ENCODE measurements around the gene CFDP1.

DNA sequence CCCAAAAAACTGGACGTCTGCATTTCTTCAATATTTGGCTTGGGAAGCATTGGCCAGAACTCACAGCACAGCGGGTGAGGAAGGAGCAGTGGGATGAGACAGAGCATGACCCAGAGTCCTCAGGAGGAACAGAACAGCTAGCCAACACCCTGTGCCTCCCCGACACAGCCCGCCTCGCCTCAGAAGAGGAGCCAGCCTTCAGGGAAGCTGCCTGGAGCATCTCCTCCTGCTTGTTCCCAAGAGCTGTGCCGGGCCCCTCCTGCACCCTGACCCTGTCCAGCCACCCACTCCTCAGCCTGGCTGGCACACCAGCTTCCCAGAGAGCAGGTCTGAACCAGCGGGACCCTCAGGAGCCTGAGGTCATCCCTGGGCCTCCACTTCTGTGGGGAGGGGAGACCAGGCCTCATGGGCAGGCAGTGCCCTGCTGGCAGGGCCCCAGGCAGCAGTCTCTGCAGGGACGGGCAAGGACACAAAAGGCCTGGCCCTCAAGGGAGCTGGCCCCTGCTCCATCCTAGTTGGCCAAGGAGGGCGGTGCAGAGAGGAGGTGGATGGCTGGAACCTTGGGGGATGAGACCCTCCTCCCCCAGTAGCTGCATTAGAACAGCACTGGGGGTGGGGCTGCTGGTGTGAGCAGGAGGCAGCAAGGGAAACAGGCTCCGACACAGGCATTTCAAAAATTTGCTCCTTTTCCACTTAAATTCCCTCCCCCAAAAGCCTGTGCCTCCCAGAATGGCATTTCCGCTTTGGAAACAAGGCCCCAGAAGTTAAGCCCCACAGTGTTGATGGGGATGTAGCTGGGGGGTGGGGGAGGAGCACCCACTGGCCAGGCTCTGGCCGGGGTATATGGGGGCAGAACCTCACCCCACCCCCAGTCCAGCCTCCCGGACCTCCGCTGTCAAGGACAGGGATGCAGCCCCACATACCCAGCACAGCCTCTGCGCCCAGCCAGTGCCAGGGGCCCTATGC lies 180.1 kb downstream of the CFDP1 start:
- TF ChIP-seq, protein P1, sequence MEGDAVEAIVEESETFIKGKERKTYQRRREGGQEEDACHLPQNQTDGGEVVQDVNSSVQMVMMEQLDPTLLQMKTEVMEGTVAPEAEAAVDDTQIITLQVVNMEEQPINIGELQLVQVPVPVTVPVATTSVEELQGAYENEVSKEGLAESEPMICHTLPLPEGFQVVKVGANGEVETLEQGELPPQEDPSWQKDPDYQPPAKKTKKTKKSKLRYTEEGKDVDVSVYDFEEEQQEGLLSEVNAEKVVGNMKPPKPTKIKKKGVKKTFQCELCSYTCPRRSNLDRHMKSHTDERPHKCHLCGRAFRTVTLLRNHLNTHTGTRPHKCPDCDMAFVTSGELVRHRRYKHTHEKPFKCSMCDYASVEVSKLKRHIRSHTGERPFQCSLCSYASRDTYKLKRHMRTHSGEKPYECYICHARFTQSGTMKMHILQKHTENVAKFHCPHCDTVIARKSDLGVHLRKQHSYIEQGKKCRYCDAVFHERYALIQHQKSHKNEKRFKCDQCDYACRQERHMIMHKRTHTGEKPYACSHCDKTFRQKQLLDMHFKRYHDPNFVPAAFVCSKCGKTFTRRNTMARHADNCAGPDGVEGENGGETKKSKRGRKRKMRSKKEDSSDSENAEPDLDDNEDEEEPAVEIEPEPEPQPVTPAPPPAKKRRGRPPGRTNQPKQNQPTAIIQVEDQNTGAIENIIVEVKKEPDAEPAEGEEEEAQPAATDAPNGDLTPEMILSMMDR (IDR thresholded peaks at IDR 0.05), result no peak
- TF ChIP-seq POLR2AphosphoS5 (IDR thresholded peaks at IDR 0.05) (no peak), EP300 (IDR thresholded peaks at IDR 0.05) (no peak), POLR2A (IDR thresholded peaks at IDR 0.05) (no peak)
